HCT116 (cell line): ENCODE data around the gene ERCC6. TPM values are rescaled to one million over a fixed set of nuclear protein-coding genes. Genes with fewer than 3 reads are reported as not detected.

Experiments
- ATAC-seq: fragments of 200-7000 bp; cut with Tn5 transposase; 2 replicates; pipeline ENCODE4 v1.9.1; 2020; ENCODE audit warnings: mild to moderate bottlenecking, moderate library complexity
- BruUV-seq: library from RNA; stranded (reverse); fragments of 400-500 nt; replicated peaks from 2 replicates; lab custom pipeline; 2021; lab: Mats Ljungman, UMichigan
- CTCF ChIA-PET: fragments of 300-600 bp; sonication (Branson Sonifier 250); formaldehyde crosslinking; loops from one replicate; lab custom pipeline; 2021; ENCODE audit warnings: antibody characterized with exemption; lab: Charles Lee
- POLR2A ChIA-PET: fragments of 300-600, 350-600 bp; sonication (Branson Sonifier 250); formaldehyde crosslinking; loops from one replicate; lab custom pipeline; 2021; ENCODE audit warnings: antibody characterized with exemption; lab: Charles Lee
- RAD21 ChIA-PET, 2 experiments: fragments of 300-600 bp; sonication (Branson Sonifier 250); formaldehyde crosslinking; loops; one replicate each; lab custom pipeline; 2023; ENCODE audit warnings: low total read pairs in 2 of 2; ENCODE audit not compliant: uncharacterized antibody in 2 of 2, unreplicated experiment in 2 of 2, low non-redundant PET in 1 of 2; lab: Charles Lee
- DNase-seq: peaks from one replicate; pipeline ENCODE4 v3.0.0-alpha.2; 2010; ENCODE audit warnings: low read depth, low spot score
- H2AFZ ChIP-seq: fragments of 200-600 bp; shearing (Covaris generic), sonication (generic); 2 replicates; pipeline ENCODE4 v1.6.1; 2017; ENCODE audit warnings: low read depth, mixed run types, mixed read lengths, antibody characterized with exemption, low read length; ENCODE audit not compliant: poor library complexity, severe bottlenecking
- H3K27ac ChIP-seq: 2 replicates; pipeline ENCODE4 v1.5.1; 2012; ENCODE audit warnings: low read depth, low read length
- H3K27me3 ChIP-seq: fragments of 200-600 bp; sonication (generic); 2 replicates; pipeline ENCODE4 v1.6.1; 2016; ENCODE audit warnings: mixed run types, low read length, mixed read lengths; ENCODE audit not compliant: insufficient read depth
- H3K36me3 ChIP-seq, 2 experiments: fragments of 200-500 bp in 1 of 2; fragments of 200-600 bp in 1 of 2; sonication (Bioruptor generic) in 1 of 2; sonication (generic) in 1 of 2; 2 replicates each; pipeline versions ENCODE4 v1.5.1 to v1.6.1; 2014 to 2016; ENCODE audit warnings: low read length in 2 of 2, inconsistent platforms in 1 of 2, mixed read lengths in 1 of 2, mixed run types in 1 of 2; ENCODE audit not compliant: insufficient read depth in 2 of 2, control insufficient read depth in 1 of 2
- H3K4me1 ChIP-seq, 2 experiments: fragments of 200-600 bp in 1 of 2; sonication (generic) in 1 of 2; 2 replicates each; pipeline versions ENCODE4 v1.5.1 to v1.6.1; 2012 to 2017; ENCODE audit warnings: low read length in 2 of 2, inconsistent platforms in 1 of 2, mild to moderate bottlenecking in 1 of 2, mixed read lengths in 1 of 2, mixed run types in 1 of 2, moderate library complexity in 1 of 2; ENCODE audit not compliant: insufficient read depth in 2 of 2, control insufficient read depth in 1 of 2
- H3K4me2 ChIP-seq: fragments of 200-600 bp; sonication (generic); 2 replicates; pipeline ENCODE4 v1.6.1; 2017; ENCODE audit warnings: mixed run types, low read length, mixed read lengths
- H3K4me3 ChIP-seq, 2 experiments: fragments of 200-600 bp in 1 of 2; sonication (generic) in 1 of 2; replicated peaks in 1 of 2; 2 replicates each; pipeline ENCODE4 v1.5.1; 2011 to 2016; ENCODE audit warnings: low read length in 2 of 2, control low read depth in 1 of 2, low read depth in 1 of 2, mild to moderate bottlenecking in 1 of 2, mixed read lengths in 1 of 2, mixed run types in 1 of 2
- H3K79me2 ChIP-seq: fragments of 200-600 bp; sonication (generic); 2 replicates; pipeline ENCODE4 v1.6.1; 2017; ENCODE audit warnings: mild to moderate bottlenecking, mixed run types, low read length, moderate library complexity, mixed read lengths; ENCODE audit not compliant: insufficient read depth
- H3K9ac ChIP-seq: fragments of 200-600 bp; sonication (generic); 2 replicates; pipeline ENCODE4 v1.6.1; 2016; ENCODE audit warnings: low read length, mixed read lengths
- H3K9me2 ChIP-seq: fragments of 200-600 bp; sonication (generic), shearing (Covaris generic); 2 replicates; pipeline ENCODE4 v1.6.1; 2017; ENCODE audit warnings: mixed run types, mild to moderate bottlenecking, moderate library complexity; ENCODE audit not compliant: insufficient read depth
- H3K9me3 ChIP-seq, 2 experiments: fragments of 200-500 bp in 1 of 2; fragments of 200-600 bp in 1 of 2; sonication (Bioruptor generic) in 1 of 2; sonication (generic) in 1 of 2; 2 replicates each; pipeline ENCODE4 v1.6.1; 2014 to 2017; ENCODE audit warnings: low read length in 2 of 2, mixed read lengths in 2 of 2, inconsistent platforms in 1 of 2, low read depth in 1 of 2, mild to moderate bottlenecking in 1 of 2, mixed run types in 1 of 2, moderate library complexity in 1 of 2; ENCODE audit not compliant: control insufficient read depth in 1 of 2, insufficient read depth in 1 of 2
- H4K20me1 ChIP-seq: fragments of 200-600 bp; sonication (generic), shearing (Covaris generic); 2 replicates; pipeline ENCODE4 v1.6.1; 2017; ENCODE audit warnings: mixed run types, mild to moderate bottlenecking, moderate library complexity; ENCODE audit not compliant: insufficient read depth
- ATF3 ChIP-seq: IDR thresholded peaks from 2 replicates; pipeline ENCODE4 v1.6.1; 2012
- CEBPB ChIP-seq: IDR thresholded peaks from 2 replicates; pipeline ENCODE4 v1.6.1; 2012; ENCODE audit warnings: low read depth
- CTCF ChIP-seq, 3 experiments: fragments of 200-600 bp in 1 of 3; sonication (generic) in 1 of 3; IDR thresholded peaks in 2 of 3; conservative IDR thresholded peaks in 1 of 3; 2 replicates each; pipeline ENCODE4 v1.5.1; 2012 to 2017; ENCODE audit warnings: low read depth in 2 of 3, low read length in 2 of 3, antibody characterized with exemption in 1 of 3, borderline replicate concordance in 1 of 3, control low read depth in 1 of 3, mild to moderate bottlenecking in 1 of 3, mixed read lengths in 1 of 3, mixed run types in 1 of 3, moderate library complexity in 1 of 3; ENCODE audit not compliant: insufficient read depth in 1 of 3
- ELF1 ChIP-seq: IDR thresholded peaks from 2 replicates; pipeline ENCODE4 v1.6.1; 2012; ENCODE audit warnings: low read depth, borderline replicate concordance
- EZH2phosphoT487 ChIP-seq: fragments of 200-600 bp; IDR thresholded peaks from 2 replicates; pipeline ENCODE4 v1.6.1; 2018; ENCODE audit warnings: antibody characterized with exemption, borderline replicate concordance
- JUND ChIP-seq: IDR thresholded peaks from 2 replicates; pipeline ENCODE4 v1.6.1; 2012
- MAX ChIP-seq: IDR thresholded peaks from 2 replicates; pipeline ENCODE4 v1.6.1; 2012
- POLR2A ChIP-seq: IDR thresholded peaks from 2 replicates; pipeline ENCODE4 v1.7.0; 2011; ENCODE audit warnings: borderline replicate concordance; ENCODE audit not compliant: insufficient read depth, insufficient read length; ENCODE audit errors: extremely low read depth
- POLR2AphosphoS5 ChIP-seq: IDR thresholded peaks from 2 replicates; pipeline ENCODE4 v1.6.1; 2011; ENCODE audit warnings: mild to moderate bottlenecking, low read depth, low read length, moderate library complexity
- RAD21 ChIP-seq: IDR thresholded peaks from 2 replicates; pipeline ENCODE4 v1.6.1; 2012; ENCODE audit warnings: low read depth, mild to moderate bottlenecking
- REST ChIP-seq: IDR thresholded peaks from 2 replicates; pipeline ENCODE4 v1.6.1; 2012; ENCODE audit warnings: low read depth
- SRF ChIP-seq: IDR thresholded peaks from 2 replicates; pipeline ENCODE4 v1.6.1; 2012; ENCODE audit warnings: low read depth
- TCF7L2 ChIP-seq: IDR thresholded peaks from 2 replicates; pipeline ENCODE4 v1.7.0; 2011; ENCODE audit warnings: borderline replicate concordance, inconsistent platforms; ENCODE audit not compliant: insufficient read depth, insufficient read length; ENCODE audit errors: extremely low read depth
- YY1 ChIP-seq: IDR thresholded peaks from 2 replicates; pipeline ENCODE4 v1.6.1; 2011; ENCODE audit warnings: low read length, low read depth, moderate library complexity, mild to moderate bottlenecking; ENCODE audit not compliant: insufficient replicate concordance; ENCODE audit errors: extremely low read depth
- ZNF274 ChIP-seq: fragments of 200-500 bp; sonication (Bioruptor generic); IDR thresholded peaks from 2 replicates; pipeline ENCODE4 v1.6.1; 2014; ENCODE audit warnings: mild to moderate bottlenecking, low read depth, low read length, inconsistent platforms
- intact Hi-C: fragments of 100-400 bp; cut with micrococcal nuclease; formaldehyde crosslinking; loops from 2 replicates; pipeline ENCODE4 v1.10.0; 2022
- total RNA-seq: library from RNA; stranded (reverse); gene quantifications from one replicate; pipeline ENCODE4 v1.2.1, GENCODE V29; 2021; ENCODE audit not compliant: unreplicated experiment

ERCC6 gene
- total RNA-seq, 1 experiment from 2014 or later: 16.4 TPM

- no peaks in the 10 kb centered on the region for H3K9me3 ChIP-seq
- no peak overlapping the region for H3K4me2 ChIP-seq
- TF ChIP-seq CTCF (IDR thresholded peaks at IDR 0.05 in 2 of 3, conservative IDR thresholded peaks at IDR 0.05 in 1 of 3; ENCODE audit: borderline replicate concordance in 1 of 3, insufficient read depth in 1 of 3, low read depth in 2 of 3, low read length in 2 of 3) (no peak), EZH2phosphoT487 (no peak), ATF3 (no peak), YY1 (no peak), CEBPB (no peak), ZNF274 (no peak), JUND (no peak), TCF7L2 (no peak), RAD21 (no peak), POLR2AphosphoS5 (no peak), REST (no peak), ELF1 (no peak), SRF (no peak), POLR2A (no peak), MAX (no peak)
- no peaks in the 10 kb centered on the region for H3K9me2 ChIP-seq
- no peak overlapping the region for H3K4me3 ChIP-seq
- ChIA-PET RAD21 (no interaction called here), CTCF (interaction anchor here (1.5 kb wide), 1 partner anchor 8 kb away, joined by 7 read pairs; no protein-coding TSS in a partner anchor), POLR2A (no interaction called here)
- no peaks in the 10 kb centered on the region for H3K4me1 ChIP-seq
- H2AFZ ChIP-seq: no peak overlapping the region
- no TSS peak for BruUV-seq
- H3K27me3 ChIP-seq: no peaks in the 10 kb centered on the region
- no peak overlapping the region for H3K9ac ChIP-seq
- ATAC-seq: no peak
- no peak overlapping the region for H3K27ac ChIP-seq
- no peaks in the 10 kb centered on the region for H3K79me2 ChIP-seq
- H4K20me1 ChIP-seq: no peaks in the 10 kb centered on the region
- H3K36me3 ChIP-seq: no peaks in the 10 kb centered on the region
- intact Hi-C loops: no loop called here
- DNase-seq: no peak
Observed at GRCh38 chr10:49585387-49585786, 46.5 kb upstream of the ERCC6 start.
